Right atrium auricular region (tissue), 2 donors: ENCODE data around the gene ADARB2. TPM values are rescaled to one million over a fixed set of nuclear protein-coding genes. Genes with fewer than 3 reads are reported as not detected.

Experiments
- DNase-seq: peaks from one replicate; pipeline ENCODE4 v3.0.0-alpha.2; 2019; ENCODE audit warnings: low spot score
- H3K27ac ChIP-seq, 2 donors: fragments of 200-600 bp; sonication (generic); 1 replicate in 1 of 2; 2 replicates in 1 of 2; pipeline ENCODE4 v1.5.1; 2016 to 2019
- H3K27me3 ChIP-seq, 2 donors: fragments of 200-600 bp; sonication (generic); one replicate each; pipeline versions ENCODE4 v1.5.1 to v1.6.0; 2017 to 2019
- H3K36me3 ChIP-seq: fragments of 200-600 bp; sonication (generic); one replicate; pipeline ENCODE4 v1.5.1; 2016
- H3K4me1 ChIP-seq, 2 donors: fragments of 200-600 bp; sonication (generic); one replicate each; pipeline versions ENCODE4 v1.5.1 to v1.6.0; 2017 to 2019
- H3K4me3 ChIP-seq, 2 donors: fragments of 200-600 bp; sonication (generic); 1 replicate in 1 of 2; 2 replicates in 1 of 2; pipeline ENCODE4 v1.5.1; 2017 to 2019; ENCODE audit warnings: mild to moderate bottlenecking in 1 of 2, moderate library complexity in 1 of 2
- H3K9me3 ChIP-seq, 2 donors: fragments of 200-600 bp; sonication (generic); one replicate each; pipeline ENCODE4 v1.5.1; 2019
- total RNA-seq, 2 donors: library from RNA; depleted of rRNA; stranded (reverse); fragments of >200 nt; gene quantifications; one replicate each; pipeline ENCODE4 v1.1.0, GENCODE V29; 2016
- TF ChIP-seq, protein P1 (sequence below), 2 donors: fragments of 200-600 bp; sonication (generic); IDR thresholded peaks; one replicate each; pipeline ENCODE4 v1.5.1; 2019; ENCODE audit warnings: antibody characterized with exemption in 2 of 2

Gene ADARB2
- total RNA-seq, 2 donors from 2014 or later: 0.33 to 0.71 TPM

DNA sequence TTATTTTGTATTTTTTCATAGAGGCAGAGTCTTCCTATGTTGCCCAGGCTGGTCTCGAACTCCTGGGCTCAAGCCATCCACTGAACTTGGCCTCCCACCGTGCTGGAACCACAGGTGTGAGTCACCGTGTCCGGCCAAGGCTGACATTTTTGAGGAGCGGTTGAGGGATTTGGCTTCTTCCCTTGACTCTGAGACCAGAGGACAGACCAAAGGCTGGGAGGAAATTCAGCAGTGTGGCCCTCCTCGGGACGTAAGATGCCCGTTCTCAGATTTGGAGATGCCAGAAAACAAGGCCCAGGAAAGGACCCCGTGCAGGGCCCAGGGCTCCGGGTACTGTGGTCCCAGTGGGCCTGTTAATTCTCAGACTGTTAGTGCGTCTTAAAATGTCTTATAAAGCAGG lies 535.0 kb downstream of the ADARB2 start:
- no peak overlapping the region for H3K4me3 ChIP-seq
- H3K27ac ChIP-seq: no peak overlapping the region
- H3K36me3 ChIP-seq: no peaks in the 10 kb centered on the region
- TF ChIP-seq, protein P1, sequence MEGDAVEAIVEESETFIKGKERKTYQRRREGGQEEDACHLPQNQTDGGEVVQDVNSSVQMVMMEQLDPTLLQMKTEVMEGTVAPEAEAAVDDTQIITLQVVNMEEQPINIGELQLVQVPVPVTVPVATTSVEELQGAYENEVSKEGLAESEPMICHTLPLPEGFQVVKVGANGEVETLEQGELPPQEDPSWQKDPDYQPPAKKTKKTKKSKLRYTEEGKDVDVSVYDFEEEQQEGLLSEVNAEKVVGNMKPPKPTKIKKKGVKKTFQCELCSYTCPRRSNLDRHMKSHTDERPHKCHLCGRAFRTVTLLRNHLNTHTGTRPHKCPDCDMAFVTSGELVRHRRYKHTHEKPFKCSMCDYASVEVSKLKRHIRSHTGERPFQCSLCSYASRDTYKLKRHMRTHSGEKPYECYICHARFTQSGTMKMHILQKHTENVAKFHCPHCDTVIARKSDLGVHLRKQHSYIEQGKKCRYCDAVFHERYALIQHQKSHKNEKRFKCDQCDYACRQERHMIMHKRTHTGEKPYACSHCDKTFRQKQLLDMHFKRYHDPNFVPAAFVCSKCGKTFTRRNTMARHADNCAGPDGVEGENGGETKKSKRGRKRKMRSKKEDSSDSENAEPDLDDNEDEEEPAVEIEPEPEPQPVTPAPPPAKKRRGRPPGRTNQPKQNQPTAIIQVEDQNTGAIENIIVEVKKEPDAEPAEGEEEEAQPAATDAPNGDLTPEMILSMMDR (IDR thresholded peaks at IDR 0.05): no peak
- no peak for DNase-seq
- H3K4me1 ChIP-seq: no peaks in the 10 kb centered on the region
- no peaks in the 10 kb centered on the region for H3K9me3 ChIP-seq
- H3K27me3 ChIP-seq: no peaks in the 10 kb centered on the region

DNA sequence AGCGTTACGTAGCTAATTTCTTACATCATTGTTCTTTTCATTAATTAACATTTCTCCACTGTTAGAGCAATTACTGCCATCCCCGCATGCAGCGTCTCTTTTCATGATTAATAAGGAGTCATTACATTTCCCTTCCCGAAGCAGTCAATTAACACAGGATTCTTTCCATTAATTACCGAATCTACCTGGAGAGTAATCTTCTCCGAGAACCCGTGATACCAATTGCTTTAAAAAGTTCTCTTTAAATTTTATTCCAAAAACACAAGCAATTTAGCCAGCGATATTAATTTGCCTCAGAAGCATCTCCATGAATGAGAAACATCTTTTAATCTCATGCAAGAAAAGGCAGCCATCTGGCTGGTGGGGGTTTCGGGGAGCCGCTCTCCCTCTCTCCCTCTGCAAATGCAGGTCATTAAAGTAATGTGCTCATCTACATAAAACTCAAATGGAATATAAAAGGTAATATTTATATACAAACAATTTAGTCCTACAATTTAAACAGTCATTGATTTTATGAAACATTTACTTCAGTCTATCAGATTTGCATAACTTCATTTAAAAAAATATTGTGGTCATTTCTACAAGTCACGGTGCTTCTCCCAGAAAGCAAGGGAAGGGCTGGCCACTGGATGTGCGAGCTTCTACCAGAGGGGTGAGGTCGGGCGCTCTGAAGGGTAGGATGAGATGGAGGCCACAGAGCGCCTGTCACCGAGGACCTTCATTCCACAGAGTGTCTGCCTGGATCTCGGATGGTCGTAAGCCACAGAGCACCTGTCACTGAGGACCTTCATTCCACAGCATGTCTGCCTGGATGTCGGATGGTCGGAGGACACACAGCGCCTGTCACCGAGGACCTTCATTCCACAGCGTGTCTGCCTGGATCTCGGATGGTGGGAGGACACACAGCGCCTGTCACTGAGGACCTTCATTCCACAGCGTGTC lies 536.2 kb downstream of the ADARB2 start:
- Histone ChIP-seq H3K27ac (no peak overlapping the region), H3K4me3 (no peak overlapping the region), H3K9me3 (no peaks in the 10 kb centered on the region), H3K27me3 (no peaks in the 10 kb centered on the region), H3K36me3 (no peaks in the 10 kb centered on the region), H3K4me1 (no peaks in the 10 kb centered on the region)
- DNase-seq: no peak
- TF ChIP-seq, protein P1 (IDR thresholded peaks at IDR 0.05): no peak

DNA sequence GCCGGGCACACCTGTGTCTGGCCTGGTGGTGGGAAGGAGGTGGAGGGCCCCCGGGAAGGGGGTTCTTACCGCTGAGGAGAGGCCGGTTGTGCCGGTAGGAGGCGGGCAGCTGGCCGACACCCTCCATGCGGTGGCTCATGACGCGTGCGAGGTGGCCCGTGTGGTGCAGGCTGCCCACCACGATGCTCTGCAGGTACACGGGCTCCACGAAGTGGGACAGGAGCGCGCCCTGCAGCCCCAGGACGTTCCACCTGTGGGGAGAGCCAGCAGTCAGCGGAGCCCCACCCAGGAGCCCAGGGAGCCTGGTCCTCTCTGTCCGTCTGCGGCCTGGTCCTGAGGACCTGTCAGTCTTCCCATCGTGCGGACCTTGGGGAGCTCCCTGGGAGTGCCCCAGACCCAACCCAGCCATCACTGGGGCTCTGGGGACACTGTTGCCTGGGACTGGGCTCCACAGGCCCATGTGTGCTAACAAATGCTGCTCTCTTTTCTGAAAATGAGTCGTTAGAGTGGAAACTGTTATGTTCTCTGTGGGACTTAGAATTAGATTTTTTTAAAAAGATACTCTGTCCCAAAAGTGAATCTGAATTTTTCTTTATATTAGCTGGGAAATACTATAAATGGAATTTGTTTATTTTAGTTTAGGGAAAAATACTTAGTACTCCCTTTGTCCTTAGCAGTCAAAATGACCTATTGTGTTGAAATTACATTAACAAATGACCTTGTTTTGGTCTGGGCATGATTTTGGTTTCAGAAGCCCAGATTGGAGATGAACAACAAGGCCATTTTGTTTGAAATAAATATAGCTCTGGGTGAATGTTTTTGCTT lies 537.2 kb downstream of the ADARB2 start:
- Histone ChIP-seq H3K36me3 (no peaks in the 10 kb centered on the region), H3K4me3 (no peak overlapping the region), H3K27ac (no peak overlapping the region), H3K27me3 (no peaks in the 10 kb centered on the region), H3K9me3 (no peaks in the 10 kb centered on the region), H3K4me1 (no peaks in the 10 kb centered on the region)
- TF ChIP-seq, protein P1 (IDR thresholded peaks at IDR 0.05): no peak
- no peak for DNase-seq

DNA sequence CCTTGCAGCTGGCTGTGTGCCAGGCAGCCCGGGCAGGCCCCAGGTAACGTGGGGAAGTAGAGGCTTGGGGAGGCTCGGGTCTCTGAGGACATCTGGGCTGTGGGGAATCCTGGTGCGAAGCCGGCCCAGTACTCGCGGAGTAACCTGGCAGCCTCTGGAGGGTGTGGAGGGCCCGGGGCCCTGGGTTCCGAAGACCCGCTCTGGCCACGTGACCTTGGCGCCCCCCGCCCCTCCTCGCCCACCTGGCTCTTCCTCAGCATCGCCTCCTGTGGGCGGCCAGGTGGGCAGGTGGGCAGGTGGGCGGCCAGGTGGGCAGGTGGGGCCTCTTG lies 538.0 kb downstream of the ADARB2 start:
- TF ChIP-seq, protein P1 (IDR thresholded peaks at IDR 0.05): no peak
- H3K9me3 ChIP-seq: no peaks in the 10 kb centered on the region
- no peak overlapping the region for H3K4me3 ChIP-seq
- no peak for DNase-seq
- no peaks in the 10 kb centered on the region for H3K27me3 ChIP-seq
- no peaks in the 10 kb centered on the region for H3K4me1 ChIP-seq
- H3K27ac ChIP-seq: no peak overlapping the region
- H3K36me3 ChIP-seq: no peaks in the 10 kb centered on the region

DNA sequence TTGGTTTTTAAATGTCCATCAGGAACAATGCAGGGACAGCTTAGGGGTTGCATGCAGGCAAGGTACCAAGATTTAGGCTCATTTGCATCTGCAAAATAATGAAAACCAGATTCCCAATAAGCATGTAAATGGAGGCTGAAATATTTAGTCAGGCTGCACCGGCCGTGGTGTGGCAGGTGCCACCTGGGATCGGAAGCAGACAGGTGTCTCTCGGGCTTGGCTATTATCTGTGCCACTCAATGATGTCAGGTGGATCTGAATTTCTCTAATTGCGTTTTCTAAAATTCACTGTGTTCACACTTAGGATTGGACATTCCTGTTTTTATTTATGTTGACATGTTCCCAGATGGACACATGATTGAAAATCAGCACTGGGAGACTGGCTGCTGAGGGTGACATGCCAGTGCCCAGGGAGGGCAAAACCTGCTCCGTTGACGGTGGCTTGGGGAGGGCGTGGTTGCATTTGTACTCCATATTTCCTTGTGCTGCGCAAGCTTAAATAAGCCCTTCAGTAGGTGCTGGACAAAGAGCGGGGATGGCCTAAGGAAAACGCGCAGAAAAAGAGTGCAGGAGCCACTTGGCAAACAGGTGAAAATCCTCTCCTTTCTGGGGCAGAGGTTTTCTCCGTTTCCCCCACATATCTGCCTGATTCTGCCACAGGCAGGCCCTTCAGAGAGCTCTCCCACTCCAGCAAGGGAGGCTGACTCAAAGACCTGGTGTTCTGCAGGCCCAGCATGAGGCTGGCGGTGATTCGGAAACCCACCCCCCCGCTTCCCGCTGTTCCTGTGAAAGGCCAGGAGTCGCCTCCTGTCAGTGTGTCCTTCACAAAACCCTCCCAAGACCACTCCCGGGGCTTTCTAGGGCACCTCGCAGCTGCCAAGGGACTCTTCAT lies 538.6 kb downstream of the ADARB2 start:
- no peak overlapping the region for H3K27ac ChIP-seq
- no peaks in the 10 kb centered on the region for H3K9me3 ChIP-seq
- TF ChIP-seq, protein P1 (IDR thresholded peaks at IDR 0.05): no peak
- H3K4me1 ChIP-seq: no peaks in the 10 kb centered on the region
- no peak for DNase-seq
- no peaks in the 10 kb centered on the region for H3K27me3 ChIP-seq
- no peak overlapping the region for H3K4me3 ChIP-seq
- H3K36me3 ChIP-seq: no peaks in the 10 kb centered on the region
